HG03460 (cell line): ENCODE data around the gene DDX6.
"Not testable (repeated sequence)": the region's sequence is repeated elsewhere in the genome, so short reads cannot be mapped to it uniquely, and the experiment has no call there.

Experiments
- ATAC-seq: cut with Tn5 transposase; IDR thresholded peaks from one replicate; pipeline ENCODE4 v1.9.1; 2021; ENCODE audit not compliant: unreplicated experiment

DDX6 gene, protein sequence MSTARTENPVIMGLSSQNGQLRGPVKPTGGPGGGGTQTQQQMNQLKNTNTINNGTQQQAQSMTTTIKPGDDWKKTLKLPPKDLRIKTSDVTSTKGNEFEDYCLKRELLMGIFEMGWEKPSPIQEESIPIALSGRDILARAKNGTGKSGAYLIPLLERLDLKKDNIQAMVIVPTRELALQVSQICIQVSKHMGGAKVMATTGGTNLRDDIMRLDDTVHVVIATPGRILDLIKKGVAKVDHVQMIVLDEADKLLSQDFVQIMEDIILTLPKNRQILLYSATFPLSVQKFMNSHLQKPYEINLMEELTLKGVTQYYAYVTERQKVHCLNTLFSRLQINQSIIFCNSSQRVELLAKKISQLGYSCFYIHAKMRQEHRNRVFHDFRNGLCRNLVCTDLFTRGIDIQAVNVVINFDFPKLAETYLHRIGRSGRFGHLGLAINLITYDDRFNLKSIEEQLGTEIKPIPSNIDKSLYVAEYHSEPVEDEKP

DNA sequence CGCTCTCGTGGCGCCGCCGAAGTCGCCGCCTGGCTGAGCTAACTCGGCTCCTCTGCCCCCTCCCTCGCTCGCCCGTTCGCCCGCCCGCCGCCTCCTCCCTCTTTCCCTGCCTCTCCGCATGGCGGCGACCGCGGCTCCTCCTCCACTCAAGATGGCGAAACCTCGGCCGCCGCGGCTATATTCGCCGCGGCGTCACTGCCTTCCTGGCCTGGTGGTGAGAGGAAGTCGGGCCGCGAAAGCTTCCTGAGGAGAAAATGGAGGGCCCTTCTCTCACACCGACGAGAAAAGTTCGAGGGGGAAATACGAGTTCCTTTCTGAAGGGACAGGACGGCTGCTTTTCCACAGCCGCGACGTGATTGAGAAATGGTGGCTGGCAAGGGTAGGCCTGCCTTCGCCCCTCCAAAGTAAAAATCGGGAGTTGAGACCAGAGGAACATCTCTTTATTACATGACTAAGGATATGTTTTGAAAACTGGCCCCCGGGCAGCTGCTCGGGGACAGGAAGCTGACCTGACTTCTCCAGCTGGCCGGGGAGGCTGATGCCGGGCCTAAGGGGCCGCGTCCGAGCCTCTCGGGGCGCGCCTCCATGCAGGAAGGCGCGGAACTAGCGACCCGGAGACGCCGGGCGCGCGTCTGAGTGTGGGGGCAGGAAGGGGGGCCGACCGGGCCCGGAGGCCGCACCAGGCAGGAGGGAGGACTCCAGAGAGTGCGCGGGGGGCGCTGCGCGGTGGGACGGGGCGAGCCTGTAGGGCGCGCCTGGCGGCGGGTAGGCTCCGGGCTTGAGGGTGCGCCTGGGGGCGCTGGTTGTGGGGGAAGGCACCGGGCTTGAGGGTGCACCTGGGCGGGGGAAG is at the start of gene DDX6:
DDX6 (minus strand) TSS at position 54 of the 850 bp plus-strand sequence. CDS start 4,913 bp downstream, outside the sequence.
- peak; percentile 37 for ATAC-seq

DNA sequence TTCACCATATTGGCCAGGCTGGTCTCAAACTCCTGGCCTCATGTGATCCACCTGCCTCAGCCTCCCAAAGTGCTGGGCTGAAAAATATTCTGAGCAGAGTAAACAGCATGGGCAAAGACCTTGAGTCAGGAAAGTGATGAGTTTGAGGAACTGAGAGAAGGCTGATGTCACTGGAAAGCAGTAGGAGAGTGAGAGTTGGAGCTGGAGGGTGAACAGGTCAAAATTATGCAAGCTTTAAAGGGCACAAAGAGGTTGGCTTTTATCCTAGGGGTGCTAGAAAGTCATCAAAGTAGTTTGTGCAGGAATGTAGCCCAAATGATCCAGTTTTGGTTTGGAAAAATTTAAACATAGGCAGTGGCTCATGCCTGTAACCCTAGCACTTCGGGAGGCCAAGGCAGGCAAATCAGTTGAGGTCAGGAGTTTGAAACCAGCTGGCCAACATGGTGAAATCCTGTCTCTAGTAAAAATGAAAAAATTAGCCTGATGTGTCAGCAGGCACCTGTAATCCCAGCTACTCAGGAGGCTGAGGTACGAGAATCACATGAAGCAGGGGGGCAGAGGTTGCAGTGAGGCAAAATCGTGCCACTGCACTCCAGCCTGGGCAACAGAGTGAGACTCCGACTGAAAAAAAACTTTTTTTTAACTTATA is 48.1 kb upstream of the DDX6 start:
- peak; percentile 57 for ATAC-seq

DNA sequence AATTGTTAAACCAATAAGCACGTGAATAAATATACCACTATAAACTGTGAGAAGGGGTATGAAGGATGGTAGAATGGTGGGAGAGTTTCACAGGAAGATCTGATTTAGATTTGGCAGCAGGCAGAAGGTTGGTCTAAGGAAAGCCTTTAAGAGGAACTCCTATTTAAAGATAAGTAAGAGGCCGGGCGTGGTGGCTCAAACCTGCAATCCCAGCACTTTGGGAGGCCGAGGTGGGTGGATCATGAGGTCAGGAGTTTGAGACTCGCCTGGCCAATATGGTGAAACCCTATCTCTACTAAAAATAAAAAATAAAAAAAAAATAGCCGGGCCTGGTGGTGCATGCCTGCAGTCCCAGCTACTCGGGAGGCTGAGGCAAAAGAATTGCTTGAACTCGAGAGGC is 46.9 kb upstream of the DDX6 start:
- no peak for ATAC-seq

DNA sequence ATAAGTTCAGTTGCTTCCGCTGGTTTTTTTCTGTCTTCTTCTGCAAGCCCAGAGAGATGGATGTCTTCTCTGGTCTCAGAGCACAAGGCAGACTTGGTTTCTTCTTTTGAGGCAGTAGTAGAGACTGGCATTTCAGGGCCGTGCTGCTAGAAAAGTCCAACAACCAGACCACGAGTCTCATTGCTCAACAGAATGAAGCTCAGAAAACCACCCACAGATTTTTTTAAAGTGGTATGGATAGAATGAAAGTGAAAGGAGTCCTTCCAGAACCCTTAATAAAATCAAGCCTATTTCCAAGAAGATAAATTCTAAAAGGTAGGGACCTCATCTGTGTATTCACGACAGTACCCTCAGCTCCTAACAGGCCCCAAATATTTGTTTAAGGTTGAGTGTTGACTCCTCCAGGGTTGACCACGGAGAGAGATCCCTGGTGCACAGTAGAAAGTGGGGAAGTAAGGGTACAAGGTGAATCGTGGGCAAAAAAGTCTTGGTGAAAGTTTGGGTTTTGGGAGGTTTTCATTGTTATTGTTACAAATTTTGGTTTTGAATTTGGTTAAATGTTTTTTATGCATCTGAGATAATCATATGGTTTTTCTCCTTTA is 43.6 kb upstream of the DDX6 start:
- ATAC-seq = no peak

DNA sequence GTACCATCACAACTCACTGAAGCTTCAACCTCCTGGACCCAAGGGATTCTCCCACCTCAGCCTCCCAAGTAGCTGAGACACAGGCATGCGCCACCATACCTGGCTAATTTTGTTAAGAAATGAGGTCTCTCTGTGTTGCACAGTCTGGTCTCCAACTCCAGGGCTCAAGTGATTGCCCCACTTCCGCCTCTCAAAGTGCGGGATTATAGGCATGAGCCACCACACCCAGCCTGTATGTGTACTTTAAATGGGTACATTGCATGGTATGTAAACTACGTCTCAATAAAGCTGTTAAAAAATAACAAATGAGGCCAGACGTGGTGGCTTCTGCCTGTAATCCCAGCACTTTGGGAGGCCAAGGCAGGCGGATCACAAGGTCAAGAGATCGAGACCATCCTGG is 36.2 kb upstream of the DDX6 start:
- ATAC-seq = no peak

DNA sequence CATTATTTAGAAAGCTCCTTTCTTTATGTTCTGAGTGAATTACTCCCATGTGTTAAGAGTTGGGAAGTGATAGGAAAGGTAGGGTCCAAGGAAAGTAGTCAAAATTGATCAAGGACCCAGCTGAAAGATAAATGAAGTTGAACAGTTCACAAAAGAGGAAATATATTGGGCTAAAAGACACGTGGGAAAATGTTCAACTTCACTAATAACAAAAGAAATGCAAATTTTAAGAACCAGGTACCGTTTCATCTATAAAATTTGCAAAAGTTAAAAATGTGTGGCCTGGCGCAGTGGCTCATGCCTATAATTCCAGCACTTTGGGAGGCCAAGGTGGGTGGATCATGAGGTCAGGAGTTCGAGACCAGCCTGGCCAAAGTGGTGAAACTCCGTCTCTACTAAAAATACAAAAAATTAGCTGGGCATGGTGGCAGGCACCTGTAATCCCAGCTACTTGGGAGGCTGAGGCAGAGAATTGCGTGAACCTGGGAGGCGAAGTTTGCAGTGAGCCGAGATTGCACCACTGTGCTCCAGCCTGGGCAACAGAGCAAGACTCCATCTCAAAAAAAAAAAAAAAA is 32.1 kb upstream of the DDX6 start:
- not testable (repeated sequence) for ATAC-seq

DNA sequence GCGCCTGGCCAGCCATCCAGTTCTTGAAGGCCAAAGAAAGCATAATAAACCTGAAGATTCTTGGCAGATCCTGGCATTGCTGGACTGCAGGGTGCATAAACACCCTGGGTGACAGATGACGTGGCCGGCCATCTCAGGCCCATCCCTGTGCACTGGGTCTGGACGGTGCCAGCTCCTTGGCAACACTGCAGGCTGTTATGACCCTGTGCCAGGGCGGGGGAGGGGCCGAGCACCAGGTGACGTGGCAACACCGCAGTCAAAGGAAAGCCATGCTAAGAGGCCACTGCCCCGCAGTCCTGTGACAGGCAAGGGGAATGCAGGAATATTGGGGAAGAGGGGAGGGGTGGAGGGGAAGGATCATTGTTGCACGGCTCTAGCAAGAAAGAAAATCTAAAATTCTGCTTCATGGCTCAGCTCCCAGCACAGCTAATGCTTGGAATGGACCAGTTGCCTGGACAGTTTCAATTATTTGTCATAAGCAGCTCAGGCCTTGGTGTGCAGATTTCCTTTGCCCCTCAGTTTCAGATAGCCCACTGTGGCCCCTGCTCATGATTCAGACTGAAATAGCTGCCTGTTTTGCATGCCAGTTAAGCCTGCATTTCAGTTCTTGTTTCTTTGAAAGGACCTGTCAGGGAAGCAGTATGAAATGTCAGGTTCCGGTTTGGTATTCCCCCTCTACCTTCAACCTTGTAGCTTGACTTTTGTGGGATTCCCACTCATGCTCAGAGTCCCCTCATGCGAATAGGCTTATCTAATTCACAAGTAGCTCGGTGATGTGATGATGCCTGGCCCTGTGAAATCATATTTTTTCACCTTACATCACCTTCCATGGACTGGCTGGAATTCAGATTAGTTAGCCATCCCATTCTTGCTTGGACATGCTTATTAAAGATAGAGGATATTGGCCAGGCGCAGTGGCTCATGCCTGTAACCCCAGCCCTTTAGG is 29.7 kb upstream of the DDX6 start:
- peak; percentile 92 for ATAC-seq

DNA sequence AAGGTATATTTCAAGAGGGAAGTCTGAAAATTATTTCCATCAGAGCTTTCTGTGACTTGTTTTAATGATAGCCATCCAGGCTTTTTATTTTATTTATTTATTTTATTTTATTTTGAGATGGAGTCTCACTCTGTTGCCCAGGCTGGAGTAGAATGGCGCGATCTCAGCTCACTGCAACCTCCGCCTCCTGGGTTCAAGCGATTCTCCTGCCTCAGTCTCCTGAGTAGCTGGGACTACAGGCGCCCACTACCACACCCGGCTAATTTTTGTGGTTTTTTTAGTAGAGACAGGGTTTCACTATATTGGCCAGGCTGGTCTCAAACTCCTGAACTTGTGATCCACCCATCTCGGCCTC is 29.0 kb upstream of the DDX6 start:
- ATAC-seq = not testable (repeated sequence)

DNA sequence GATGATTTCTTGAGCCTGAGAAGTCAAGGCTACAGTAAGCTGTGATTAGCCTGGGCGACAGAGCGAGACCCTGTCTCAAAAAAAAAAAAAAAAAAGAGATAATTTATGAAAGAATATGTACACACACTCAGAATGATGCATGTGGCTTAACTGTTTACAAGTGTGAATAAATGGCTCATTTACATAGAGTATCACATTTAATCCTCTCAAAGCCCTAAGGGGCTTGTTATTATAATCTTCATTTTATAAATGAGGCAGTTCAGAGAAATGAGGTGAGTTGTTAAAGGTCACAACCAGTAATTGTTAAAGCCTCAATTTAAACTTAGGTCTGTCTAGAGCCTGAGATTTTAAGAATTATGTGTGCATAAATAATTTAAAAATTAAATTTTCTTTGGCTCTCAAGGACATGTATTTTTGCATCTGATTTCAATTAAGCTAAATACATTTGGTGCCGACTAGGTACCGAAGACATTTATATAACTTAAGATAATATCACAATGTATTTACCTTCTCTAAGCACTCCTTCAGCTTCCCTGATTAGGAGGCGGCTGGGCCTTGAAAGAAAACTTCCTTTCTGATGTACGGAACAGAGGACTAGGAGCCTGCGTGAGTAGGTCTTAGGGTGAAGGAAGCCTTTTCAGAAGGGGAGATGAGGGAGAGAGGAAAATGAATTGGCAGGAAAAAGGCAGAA is 28.5 kb upstream of the DDX6 start:
- no peak for ATAC-seq

DNA sequence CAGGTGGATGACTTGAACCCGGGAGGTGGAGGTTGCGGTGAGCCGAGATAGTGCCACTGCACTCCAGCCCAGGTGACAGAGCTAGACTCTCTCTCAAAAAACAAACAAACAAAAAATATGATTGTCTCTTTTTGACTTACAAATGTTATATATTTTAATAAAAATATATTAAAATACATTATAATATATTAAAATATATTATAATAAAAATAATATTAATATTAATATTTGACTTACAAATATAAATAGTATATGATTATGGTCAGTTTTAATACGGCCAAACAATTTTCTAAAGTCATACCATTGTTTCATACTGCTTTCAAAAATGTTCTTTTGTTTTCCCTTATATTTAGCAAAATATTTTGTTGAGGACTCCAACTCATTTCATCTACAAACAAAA is 27.2 kb upstream of the DDX6 start:
- no peak for ATAC-seq

DNA sequence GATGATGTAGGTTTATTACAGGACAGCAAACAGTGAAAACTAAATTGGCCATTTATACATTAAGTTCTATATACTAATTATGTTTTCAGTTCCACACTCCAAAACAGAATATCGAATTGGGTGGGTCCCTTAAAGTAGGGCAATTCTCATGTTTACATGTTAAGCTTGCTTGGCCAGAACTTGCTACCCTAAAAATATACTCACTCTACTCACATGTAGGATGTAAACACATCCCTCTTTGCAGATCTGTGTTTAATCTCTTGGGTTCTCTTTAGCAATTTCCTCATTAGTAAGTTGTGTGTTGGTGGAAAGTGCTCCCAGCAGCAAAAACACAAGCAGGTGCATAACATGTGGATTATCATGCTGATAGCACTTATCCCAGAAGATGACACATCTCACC is 22.6 kb upstream of the DDX6 start:
- ATAC-seq = no peak

DNA sequence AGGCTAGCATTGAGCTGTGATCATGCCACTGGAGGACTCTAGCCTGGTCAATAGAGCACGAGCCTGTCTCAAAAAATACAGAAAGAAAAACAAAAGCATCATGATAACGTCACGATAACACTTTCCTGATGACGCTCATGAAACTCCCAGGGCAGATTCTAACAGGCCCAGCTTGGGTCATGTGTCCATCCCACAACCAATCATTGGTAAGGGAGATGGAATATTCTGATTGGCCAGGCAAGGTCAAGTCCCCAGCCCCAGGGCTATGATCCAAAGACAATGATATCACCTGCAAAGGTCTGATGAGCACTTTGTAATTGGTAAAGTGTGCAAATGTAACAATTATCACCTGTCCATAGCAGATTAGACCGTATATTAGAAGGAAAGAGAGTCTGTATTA is 21.5 kb upstream of the DDX6 start:
- ATAC-seq = no peak

DNA sequence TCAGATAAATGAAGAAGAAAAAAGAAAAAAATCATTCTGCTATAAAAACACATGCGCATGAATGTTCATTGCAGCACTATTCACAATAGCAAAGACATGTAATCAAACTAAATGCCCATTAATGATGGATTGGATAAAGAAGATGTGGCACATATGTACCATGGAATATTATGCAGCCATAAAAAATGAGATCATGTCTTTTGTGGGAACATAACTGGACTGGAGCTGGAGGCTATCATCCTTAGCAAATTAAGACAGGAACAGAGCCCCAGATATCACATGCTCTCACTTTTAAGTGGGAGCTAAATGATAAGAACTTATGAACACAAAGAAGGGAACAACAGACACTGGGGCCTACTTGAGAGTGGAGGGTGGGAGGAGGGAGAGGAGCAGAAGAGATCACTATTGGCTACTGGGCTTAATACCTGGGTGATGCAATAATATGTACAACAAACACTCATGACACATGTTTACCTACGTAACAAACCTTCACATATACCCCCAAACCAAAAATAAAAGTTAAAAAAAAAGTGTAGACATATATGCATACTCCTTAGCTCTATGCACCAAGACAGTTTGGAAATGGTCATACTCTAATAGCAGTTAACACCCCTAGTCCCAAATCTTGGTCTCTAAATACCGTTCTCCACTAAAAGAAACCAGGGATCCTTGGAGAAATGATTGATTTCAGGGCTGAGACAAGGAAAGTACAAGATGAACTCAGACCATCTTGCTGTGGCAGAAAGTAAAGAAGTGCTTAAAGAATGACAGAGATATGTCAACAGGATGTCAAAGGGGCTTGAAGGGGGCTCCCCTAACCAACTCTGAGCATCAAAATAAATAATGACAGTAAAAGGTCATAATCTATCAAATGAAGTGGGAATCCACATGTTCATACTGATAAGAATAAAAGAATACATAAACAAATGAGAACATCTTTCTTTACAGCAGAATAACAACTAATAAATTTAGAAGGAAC is 17.1 kb upstream of the DDX6 start:
- ATAC-seq = no peak

DNA sequence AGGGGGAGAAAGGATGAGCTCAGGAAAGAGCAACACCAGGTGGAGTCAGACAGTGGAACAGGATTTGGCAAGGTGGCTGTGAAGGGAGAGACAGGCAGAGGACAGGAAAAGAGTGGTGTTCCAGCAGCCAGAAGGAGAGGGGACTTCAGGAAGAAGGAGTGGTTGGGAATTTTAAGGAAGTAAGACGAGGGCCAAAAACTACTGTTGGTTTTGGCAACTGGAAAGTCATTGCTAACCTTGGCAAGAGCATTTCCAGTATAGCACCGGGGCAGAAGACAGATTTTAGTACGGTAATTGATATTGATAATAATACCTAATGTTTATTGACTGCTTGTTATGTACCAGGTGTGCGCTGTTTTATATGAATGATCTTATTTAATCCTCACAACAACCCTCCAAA is 15.4 kb upstream of the DDX6 start:
- no peak for ATAC-seq

DNA sequence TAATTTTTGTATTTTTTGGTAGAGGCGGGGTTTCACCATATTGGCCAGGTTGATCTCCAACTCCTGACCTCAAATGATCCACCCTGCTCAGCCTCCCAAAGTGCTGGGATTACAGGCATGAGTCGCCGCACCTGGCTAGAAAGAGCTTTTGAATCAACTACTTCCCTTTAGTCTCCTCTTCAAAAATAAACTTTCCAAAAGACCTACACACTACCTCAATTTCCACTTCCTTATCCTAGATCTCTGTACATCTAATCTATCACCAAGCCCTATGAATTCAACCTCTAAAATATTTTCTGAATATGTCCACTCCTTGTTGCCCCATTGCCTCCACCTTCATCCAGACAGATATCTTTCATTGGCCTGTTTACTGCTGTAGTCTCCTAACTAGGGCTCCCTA is 13.1 kb upstream of the DDX6 start:
- no peak for ATAC-seq

DNA sequence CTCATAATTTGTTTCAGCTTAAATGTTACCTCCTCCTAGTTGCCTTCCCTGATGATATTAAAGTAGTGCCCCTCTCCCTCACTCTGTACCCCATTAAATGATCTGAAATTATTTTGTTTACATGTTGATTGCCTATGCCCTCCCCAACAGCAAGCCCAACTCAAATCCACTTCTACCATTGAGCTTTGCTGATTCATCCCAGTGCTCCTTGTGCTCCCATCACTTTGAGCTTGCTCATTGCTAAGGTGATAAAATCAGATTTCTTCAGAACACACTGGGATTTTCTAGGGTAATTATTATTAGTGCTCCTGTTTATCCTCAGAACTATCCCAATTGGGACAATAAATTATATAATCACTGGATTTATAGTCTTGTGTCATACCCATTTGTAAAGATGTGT is 8.4 kb upstream of the DDX6 start:
- ATAC-seq = no peak

DNA sequence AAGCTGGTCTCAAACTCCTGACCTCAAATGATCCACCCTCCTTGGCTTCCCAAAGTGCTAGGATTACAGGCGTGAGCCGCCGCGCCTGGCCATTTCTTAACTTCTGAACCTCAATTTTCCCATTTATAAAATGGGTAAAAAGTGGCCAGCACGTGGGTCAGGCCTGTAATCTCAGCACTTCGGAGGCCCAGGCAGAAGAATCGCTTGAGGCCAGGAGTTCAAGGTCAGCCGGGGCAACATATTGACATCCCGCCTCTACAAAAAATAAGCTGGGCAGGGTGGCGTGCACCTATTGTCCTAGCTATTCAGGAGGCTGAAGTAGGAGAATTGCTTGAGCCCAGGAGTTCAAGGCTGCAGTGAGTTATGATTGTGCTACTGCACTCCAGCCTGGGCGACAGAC is 6.5 kb upstream of the DDX6 start:
- no peak for ATAC-seq

DNA sequence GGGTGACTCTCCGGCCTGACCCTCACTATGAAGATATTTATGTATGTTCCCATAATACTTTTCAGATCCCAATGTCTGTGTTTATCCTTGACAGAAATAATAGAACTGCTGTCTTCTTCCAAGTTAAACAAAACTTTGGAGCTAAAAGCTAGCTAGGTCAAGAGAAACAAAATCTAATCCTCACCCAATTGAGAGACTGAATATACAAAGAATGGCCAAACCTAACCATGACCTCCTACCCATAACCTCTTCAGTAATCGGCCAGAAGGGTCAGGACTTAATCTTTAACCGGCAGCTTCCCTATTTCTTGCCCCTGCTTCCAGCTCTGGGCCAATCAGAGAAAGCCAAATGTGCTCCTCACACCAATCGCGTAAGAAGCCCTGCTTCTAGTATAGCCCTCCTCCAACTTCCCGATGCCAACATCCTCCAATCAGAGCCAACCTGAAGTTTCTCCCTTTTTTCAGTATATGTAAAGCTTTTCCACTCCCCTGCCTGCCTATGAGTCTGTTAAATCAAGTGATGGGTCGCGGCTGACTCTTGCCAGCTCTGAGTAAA is 1.7 kb upstream of the DDX6 start:
- peak; percentile 63 for ATAC-seq
